Stimulated activated CD4-positive, alpha-beta T cell treated with anti-CD3 and anti-CD28 coated beads, Interleukin-4, amount 100 ng/mL, for 1 hour (primary cell): Measurements from ENCODE around the gene TSPAN32.
"Not testable (repeated sequence)": the region's sequence is repeated elsewhere in the genome, so short reads cannot be mapped to it uniquely, and the experiment has no call there.

ENCODE experiments used
- DNase-seq: peaks from one replicate; pipeline ENCODE4 v3.0.0-alpha.2; 2020

TSPAN32 gene

GRCh38 chr11:2316169-2316962 is 14.6 kb downstream of the TSPAN32 start:
- DNase-seq, result no peak

GRCh38 chr11:2316963-2317244 is 15.1 kb downstream of the TSPAN32 start:
- no peak for DNase-seq

DNA sequence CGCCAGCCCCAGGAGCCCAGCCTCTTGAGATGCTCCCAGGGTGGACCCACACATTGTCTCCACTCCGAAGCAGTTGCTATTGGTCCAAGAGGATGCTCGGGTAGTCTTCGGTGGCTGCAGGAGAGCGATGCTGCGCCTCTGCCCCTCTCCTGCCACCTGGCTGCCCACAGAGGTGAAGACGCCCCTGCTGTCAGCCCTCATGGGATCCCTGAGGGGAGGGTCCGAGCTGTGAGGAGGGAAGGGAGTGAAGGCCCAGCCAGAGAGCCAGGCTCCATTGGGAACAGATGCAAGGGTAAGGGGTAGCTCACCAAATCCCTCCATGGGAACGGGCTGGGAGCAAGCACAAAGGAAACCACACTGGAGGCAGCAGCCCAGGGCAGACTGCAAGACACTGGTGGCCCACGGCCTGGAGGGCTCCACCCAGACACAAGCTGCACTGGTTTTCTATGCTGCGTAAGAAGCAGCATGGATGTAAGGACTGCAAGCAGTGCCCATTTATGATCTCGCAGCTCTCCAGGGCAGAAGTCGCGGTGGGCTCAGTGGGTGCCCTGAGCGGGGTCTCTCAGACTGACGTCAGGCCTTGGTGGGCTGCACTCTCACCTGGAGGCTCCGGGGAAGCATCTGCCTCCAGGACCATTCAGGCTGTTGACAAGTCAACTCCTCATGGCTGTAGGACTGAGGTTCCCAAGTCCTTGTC is 15.7 kb downstream of the TSPAN32 start:
- DNase-seq, result no peak

- DNase-seq, result no peak
Observed at GRCh38 chr11:2318123-2318522, 16.3 kb downstream of the TSPAN32 start.

- no peak for DNase-seq
Observed at GRCh38 chr11:2318707-2319106, 16.9 kb downstream of the TSPAN32 start.

DNA sequence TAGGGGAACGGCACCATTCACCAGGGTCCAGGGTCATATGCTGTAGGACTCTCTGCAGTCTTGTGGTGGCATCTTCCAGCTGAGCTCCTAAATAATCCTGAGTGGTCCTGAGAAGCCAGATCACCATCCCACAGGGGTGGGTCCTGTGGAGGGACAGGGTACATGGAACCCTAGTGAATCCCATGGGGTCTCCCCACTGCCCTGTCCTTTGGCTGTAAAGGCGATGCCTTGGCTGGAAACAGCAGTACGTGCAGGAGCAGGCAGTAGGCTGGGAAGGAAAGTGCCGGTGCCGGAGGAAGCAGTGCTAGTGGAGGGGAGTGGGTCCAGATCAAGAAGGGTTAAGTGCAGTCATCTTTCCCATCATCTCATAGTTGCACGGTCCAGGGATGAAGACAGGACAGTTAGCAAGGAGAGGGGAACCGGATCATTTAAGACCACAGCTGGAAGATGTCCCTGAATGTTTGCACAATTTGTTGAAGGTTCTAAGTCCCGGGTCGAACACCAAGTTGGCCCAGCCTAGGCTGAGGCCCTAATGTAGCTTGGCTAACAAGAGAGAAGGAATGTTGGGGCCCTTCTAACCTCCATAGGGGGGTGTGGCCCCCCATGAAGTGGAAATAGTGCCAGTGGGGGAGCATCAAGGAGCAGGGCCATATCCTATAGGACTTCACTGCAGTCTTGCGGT is 18.1 kb downstream of the TSPAN32 start:
- DNase-seq, result no peak

DNA sequence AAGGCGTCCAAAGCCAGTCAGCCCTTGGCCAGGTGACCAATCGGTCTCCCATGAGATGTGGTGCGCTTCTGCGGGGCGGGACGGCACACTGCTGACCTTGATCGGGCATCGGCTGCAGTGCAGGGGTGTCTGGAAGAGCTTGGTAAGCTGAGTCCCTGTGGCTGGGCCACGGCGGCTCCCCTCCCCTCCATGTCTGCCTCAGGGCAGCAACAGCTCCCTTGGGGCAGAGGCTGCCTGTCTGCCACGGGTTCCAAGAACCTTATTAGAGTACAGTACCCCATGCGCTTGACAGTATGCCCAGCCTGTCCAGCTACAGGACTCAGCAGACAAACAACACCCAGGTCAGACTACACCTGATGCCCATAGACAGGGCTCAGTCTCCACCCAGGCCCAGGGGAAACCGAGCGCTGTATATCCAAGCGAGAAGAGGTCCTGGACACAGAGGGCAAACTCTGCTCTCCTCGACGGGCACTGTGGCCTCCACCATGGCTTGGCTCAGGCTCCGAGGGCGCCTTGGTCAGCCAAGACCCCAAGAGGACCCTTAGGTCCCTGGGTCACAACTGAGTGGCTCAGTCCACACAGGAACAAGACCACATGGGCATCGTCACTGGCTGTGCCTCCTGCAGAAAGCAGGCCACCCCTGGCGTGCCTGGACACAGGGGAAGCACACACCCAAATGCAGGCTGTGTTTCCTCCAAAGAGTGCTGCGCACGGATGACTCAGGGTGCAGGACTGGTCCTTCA is 18.9 kb downstream of the TSPAN32 start:
- DNase-seq, result no peak

- no peak for DNase-seq
Observed at GRCh38 chr11:2321311-2321683, 19.5 kb downstream of the TSPAN32 start.

DNA sequence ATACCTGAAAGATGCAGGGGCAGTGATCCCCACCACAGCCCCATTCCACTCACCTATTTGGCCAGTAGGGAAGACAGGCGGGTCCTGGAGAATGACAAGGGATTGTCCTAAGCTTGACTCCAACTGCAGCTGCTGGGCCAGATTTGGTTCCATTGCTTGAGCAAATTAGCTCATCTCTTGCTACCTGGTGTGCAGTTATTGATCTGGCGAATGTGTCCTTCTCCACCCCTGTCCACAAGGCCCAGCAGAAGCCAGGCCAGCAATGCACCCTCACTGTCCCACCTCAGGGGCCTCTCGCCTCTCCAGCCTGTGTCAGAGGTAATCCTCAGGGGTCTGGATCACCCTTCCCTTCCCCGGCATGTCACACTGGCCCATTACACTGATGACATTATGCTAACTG is 23.3 kb downstream of the TSPAN32 start:
- DNase-seq, result no peak

- no peak for DNase-seq
Observed at GRCh38 chr11:2325719-2326118, 23.9 kb downstream of the TSPAN32 start.

DNA sequence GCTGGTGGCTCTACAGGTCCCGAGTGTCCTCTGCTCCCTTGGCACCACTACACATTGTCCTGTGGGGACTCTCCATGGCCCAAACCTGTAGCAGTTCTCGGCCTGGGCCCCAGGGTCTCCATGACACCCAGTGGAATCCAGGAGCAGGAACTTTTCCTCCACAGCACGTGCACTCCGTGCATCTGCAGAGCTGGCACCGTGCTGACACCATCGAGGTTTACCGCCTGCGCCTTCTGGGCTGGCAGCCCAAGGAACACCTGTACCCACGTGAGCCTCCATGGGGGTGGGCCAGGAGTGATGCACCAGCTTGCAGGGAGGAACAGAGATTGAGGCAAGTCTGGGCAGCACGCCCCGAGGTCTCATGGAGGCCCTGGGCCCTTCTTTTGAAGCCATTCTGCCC is 25.2 kb downstream of the TSPAN32 start:
- DNase-seq, result no peak

DNA sequence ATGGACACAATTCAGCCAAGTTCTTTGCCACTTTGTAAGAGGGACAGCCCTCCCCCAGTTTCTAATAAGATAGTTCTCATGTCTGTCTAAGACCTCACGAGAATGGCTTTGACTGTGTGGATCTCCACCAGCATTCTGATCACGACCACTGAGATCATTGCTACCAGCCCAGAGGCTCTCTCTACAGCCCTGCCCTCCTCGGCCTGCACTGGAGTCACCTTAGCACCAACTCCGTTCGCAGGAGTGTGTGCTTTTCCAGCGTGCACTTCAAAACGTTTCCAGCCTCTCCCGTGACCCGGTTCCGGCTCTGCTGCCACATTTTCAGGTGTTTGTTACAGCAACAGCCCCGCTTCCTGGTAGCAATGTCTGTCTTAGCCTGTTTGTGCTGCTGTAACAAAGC is 26.2 kb downstream of the TSPAN32 start:
- no peak for DNase-seq

- DNase-seq, result no peak
Observed at GRCh38 chr11:2328656-2329354, 27.0 kb downstream of the TSPAN32 start.

- no peak for DNase-seq
Observed at GRCh38 chr11:2329551-2329950, 27.7 kb downstream of the TSPAN32 start.

DNA sequence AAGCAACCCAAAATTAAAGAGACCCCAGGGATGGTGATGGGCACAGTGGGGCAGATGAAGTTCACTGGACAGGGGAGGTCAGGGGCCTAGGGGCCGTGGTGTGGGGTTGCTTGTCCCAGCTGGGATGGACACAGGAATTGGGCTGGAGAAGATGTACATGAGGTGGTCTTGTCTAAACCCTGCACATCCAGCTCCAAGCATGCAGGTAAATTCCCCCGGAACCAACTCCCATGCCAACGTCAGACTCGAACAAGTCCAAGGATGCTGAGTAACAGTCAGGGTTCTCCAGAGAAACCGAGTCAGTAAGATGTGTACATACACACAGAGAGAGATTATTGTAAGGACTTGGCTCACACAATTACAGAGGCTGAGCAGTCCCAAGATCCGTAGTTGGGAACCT is 28.9 kb downstream of the TSPAN32 start:
- no peak for DNase-seq

DNA sequence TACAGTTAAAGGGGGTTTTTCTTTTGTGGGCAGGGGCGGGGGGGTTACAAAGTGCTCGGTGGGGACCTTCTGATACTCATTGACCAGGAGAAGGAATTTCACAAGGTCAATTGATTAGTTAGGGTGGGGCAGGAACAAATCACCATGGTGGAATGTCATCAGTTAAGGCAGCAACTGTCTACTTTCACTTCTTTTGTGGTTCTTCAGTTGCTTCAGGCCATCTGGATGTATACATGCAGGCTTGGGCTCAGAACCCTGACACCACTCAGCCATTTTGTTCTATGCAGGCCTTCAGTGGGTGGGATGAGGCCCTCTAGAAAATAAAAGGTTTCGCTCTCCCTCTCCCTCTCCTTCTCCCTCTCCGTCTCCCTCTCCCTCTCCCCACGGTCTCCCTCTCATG is 29.6 kb downstream of the TSPAN32 start:
- DNase-seq, result no peak

GRCh38 chr11:2332569-2332968 is 30.8 kb downstream of the TSPAN32 start:
- DNase-seq, result not testable (repeated sequence)

- DNase-seq, result not testable (repeated sequence)
Observed at GRCh38 chr11:2333486-2334205, 31.8 kb downstream of the TSPAN32 start.

- not testable (repeated sequence) for DNase-seq
Observed at GRCh38 chr11:2335286-2335685, 33.5 kb downstream of the TSPAN32 start.

- not testable (repeated sequence) for DNase-seq
Observed at GRCh38 chr11:2338760-2339159, 36.9 kb downstream of the TSPAN32 start.

GRCh38 chr11:2342557-2342956 is 40.7 kb downstream of the TSPAN32 start:
- DNase-seq, result no peak

GRCh38 chr11:2342981-2343380 is 41.2 kb downstream of the TSPAN32 start:
- no peak for DNase-seq
